GM18505 (cell line): Measurements from ENCODE around the gene MPL.
A peak's percentile ranks its signal among the peaks of the same experiment; 100 is the strongest.

Experiments used
- ATAC-seq: cut with Tn5 transposase; IDR thresholded peaks from one replicate; pipeline ENCODE4 v1.9.1; 2021; ENCODE audit not compliant: unreplicated experiment
- POLR2A ChIP-seq: IDR thresholded peaks from 4 replicates; pipeline ENCODE4 v1.6.1; 2011; ENCODE audit warnings: borderline replicate concordance; ENCODE audit not compliant: insufficient read depth, insufficient read length; ENCODE audit errors: extremely low read depth

MPL gene

DNA sequence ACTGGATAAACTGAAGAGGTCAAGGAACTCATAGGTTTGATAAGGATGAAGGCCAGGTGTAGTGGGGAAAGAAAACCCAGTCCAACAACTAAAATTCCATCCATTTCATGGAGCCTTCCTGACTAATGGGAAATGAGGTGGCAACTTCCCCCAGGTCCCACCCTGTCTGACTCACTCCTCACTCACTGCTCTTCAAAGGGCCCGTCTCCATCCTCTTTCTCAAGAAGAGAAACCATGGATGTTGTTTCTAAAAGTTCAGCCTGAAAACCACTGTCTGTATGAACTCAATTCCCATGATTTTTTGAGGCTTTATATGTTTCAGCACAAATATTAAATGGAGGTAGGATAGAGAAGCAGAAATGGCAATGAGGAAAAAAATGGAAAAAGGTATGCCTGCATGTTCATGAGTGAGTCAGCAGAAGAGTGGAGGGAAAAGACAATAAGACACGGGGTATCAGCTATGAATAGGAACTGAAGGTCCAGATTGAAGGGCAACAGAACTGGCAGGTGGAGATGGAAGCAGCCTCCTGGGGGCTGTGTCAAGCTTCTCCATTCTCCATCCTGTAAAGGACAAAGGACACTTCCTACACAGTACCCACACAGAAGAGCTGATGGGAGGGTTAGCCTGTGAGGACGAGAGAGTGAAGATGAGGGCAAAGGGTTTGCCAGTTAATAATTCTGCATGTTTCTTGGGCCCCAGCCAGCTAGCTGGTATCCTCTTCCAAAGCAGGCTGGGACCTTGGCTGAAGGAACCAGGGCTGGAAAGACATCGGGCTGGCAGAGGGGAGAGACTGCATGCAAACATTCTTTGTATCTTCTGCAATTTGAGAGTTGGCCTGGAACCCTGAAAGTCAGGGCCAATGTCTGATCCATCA is 35.7 kb downstream of the MPL start:
- no peak for TF ChIP-seq POLR2A
- ATAC-seq, result no peak

DNA sequence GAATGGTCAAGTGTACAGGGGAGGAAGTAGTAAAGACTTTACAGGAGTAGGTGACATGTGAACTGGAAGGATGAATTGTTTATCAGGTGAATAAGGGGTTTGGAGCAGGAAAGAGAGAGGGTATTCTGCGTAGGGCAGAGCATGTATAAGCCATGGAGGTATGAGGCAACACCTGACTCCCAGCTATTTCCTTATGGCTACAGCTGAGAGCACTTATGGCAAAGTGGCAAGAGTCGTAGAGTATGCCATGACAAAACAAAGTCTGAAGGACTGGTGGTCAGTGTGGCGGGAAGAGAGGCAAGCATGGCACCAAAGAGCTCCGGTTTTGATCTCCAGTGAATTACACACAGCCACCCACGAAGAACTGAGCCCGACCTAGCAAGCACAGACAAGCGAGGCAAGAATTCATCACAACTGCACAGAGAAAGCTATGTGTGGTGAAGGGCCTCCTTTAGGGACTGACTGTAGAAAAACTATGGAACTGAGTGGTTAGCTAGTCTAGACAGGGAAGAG is 39.2 kb downstream of the MPL start:
- no peak for ATAC-seq
- TF ChIP-seq POLR2A, result no peak

DNA sequence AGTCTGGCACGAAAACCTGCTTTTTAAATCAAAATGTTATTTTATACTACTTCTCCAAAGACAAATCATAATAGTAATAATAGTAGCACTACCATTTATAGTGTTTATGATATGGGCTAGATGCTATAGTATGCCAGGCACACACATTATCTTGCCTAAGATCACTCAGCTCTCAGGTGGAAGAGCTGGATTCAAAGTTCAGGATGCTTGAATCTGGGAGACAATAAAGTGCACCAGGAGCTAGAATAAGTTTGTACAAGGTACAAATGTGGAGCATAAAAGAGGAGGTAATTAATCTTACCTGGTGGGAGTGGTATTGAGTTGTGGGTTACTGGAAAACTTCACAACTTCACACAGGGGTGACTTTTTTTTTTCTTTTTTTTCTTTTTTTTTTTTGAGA is 40.2 kb downstream of the MPL start:
- ATAC-seq, result no peak
- no peak for TF ChIP-seq POLR2A

DNA sequence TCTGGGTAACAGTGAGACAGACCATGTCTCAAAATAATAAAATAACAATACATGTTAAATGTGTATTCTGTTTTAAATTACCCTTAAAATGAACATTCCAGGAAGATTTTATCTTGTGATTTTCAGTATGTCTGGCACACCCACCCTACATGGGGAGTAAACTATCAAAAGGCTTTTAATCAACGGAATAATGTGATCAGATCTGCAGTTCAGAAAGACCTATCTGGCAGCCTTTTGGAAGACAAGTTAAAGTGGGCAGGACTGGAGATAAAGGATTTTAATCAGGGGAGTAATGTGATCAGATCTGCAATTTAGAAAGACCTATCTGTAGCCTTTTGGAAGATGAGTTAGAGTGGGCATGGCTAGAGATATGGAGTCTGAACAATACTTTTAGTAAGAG is 41.9 kb downstream of the MPL start:
- ATAC-seq, result no peak
- no peak for TF ChIP-seq POLR2A

DNA sequence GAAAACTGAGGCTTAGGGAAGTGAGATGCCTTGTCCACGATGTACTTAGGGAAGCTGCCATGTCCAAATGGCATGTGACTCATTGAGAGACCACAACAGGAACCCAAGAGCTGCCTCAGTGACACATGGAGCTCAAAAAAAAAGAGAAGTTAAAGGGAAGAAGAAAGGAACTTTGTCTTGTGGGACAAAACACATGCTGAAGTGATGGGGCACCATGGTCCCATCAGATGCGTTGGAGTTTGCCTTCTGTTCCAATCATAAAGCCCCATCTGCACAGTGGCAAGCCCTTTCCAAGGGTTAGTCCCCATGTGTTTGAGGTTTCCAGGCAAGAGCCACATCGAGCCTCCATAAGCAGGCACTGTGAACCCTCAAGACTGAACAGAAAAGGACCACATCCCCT is 44.0 kb downstream of the MPL start:
- no peak for ATAC-seq
- TF ChIP-seq POLR2A, result no peak

DNA sequence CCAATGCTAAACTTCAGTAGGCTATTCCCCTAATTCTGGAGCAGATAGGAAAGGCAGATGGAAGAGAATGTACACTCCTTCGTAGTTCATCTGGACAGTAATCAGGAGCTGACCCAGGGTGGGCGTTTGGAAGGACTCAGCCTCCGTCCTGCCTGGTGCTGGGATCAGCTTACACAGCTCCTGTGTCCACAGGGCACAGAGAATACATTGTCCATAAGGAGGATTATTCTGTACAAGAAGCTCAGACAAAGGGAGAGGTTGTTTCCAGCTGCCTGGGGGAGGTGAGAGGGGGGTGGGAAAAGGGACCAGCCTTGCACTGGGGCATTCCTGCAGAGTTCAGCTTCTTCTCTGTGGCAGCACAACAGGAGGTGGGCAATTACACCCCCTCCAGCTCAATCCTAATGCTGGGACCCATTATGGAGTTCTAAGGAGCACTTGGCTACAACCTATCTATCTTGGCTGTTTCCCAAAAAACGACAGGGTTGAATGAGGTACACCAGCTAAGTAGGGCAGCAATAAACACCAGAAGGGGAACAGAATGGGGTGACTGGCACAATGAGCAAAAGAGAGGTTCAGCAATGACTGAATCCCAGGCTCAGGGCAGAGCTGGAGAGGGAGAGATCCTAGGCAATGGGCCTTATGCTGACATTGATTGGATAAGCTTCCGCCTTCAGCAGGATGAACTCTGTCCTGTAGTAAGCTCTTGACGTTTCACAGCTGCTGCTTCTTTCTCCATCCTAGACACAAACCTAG is 44.6 kb downstream of the MPL start:
- no peak for ATAC-seq
- no peak for TF ChIP-seq POLR2A

DNA sequence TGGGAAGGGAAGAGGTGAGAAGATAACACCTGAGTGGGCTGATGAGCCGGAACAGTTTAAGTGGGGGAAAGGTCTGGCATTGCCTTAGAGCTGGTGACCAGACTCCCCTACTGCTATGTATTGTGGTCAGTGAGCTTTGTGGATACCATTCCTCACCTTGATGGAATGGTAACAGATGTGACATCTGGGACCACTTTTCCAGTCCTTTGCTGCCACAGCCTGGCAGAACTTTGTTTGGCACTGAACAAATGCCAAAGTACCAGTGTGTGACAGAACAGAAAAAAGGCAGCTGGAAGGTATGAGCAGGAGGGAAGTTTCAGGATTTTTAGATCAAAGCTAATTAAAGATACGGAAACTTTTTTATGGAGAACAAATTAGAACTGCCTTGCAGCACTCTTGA is 45.8 kb downstream of the MPL start:
- ATAC-seq, result no peak
- no peak for TF ChIP-seq POLR2A

DNA sequence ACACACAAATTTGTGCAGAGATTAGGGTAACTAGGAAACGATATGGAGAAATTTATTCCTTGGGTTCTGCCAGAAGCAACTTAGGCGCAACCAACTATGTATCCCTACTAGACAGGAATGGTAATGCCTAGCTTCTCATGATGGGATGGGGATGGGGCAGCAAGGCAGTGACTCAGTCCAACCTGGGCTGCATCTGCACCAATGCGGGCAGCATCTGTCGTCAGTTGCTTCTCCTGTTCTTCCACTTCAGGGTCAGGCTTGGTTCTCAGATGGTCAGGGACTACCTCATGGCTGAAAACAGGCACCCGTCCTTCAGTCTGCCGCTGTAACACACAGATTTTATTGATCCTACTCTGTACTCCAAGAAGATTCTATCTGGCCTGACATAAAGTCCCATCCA is 49.1 kb downstream of the MPL start:
- ATAC-seq, result no peak
- TF ChIP-seq POLR2A, result no peak

DNA sequence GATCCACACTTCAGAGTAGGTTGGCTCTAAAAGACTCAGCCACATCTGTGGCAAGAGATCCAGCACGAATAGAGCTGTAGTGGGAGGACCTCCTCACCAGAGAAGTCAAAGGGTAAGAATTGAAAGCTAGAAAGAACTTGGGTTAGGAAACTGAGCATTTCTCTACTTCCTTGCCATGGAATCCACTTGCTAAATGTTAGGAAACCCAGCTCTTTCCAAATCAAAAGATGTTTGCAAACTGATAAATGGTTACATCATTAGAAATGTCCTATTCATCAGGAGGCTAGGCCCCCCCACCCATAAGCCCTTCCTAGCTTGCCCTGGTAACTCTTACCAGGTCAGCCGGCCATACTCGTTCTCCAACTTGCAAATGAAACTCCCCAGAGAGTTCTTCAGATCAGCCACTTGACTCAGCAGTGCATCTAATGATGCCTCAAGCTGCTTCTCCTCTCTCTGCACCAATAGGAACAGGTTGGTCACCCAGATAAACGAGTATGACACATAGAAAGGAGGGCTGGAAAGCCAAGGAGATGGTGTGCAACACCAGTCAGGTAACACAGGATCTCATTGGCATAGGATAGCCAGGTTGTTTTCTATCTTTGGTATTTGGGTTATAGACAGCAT is 50.5 kb downstream of the MPL start:
- ATAC-seq, result no peak
- TF ChIP-seq POLR2A, result no peak

DNA sequence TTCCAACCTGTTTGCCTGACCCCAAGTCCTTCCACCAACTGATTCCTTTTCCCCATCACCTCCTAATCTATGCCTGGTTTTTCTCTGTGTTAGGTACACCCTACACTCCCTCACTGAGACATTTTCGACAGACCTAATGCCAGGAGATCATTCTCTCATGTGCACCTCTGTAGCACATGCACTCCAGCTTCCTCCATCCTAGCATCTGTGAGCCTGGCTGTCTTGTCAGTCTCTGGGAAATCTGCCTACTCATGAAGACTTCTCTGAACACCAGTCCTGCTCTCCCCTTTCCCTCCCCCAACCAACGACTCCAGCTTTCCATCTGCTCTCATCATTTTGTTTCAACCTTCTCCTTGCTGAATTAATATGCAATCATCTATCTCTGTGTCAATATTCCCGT is 51.0 kb downstream of the MPL start:
- no peak for TF ChIP-seq POLR2A
- ATAC-seq, result no peak

DNA sequence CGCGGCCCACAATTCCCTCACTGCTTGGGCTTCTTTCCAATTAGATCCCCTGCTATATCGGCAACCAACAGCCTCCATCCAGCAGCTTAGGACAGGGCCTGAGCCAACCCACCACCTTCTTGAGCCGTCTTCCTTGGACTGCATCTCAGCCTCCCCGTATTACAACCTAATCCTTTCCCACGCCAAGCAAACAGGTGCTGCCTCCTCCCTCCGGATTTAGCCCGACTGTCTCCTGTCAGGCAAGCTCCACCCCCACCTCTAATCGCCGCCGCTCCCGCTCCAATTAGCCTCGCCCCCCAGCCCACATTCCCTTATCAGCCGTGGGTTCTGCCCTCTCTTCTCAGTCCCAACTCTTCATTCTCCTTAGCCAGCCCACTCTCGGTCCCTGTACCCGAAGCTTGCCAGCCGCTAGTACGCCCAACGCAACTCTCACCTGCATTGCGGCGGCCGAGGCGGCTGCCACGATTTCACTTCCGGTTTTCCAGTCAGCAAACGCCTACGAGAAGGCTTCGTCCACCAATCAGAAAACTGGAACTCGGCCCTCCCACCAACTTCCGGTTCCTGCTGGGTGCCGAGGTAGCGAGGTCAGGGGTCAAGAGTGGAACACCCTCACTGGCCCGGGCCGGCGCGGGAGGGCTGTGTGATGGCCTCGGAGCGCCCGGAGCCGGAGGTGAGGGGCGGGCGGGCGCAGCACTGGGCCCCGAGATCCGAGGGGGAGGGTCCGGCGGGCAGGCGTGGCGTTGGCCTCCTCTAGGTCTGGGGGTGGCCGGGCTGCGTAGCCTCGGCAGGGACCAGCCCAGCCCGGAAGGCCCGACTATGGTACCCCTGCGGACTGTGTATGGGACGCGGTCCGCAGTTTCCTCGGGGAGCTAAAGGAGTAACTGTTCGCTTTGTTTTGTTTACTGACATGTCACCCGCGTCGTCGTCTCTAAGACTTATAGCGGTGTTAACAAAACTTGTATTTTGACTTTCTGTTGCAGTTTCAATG is 52.0 kb downstream of the MPL start, which contains the start of the genes MED8 and SZT2:
MED8 (minus strand) TSS at position 475 of the 988 bp plus-strand sequence; CDS start at position 439, 36 bp downstream.
SZT2 (plus strand) TSS at position 574 of the 988 bp plus-strand sequence; CDS start at position 644, 70 bp downstream.
- peak; percentile 73 for ATAC-seq
- peak; percentile 85 for TF ChIP-seq POLR2A

DNA sequence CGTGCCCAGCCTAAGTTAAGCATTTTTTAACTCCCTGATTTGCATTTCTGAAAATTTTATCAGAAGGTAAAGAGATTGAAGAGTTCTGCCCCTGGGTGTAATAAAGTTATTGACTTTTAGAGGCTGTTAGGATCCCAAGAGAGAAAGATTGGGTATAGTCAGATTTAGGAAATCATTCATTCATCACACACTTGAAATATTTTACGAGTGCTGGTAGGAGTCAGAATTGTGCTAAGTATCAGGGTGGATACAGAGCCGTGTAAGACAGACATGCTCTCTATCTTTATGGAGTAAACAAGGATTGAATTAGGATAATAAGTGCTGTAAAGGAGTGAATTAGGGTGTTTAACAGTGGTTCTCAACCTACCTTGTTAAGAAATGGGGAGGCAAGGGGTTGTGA is 55.1 kb downstream of the MPL start:
- ATAC-seq, result no peak

More for the DNA sequence above, 55.1 kb downstream of the MPL start:
- TF ChIP-seq POLR2A, result no peak
